Body of pancreas (tissue), 4 donors: ENCODE results near the gene AHI1.
A peak's percentile ranks its signal among the peaks of the same experiment; 100 is the strongest.

Experiments
- CTCF ChIP-seq, 7 experiments: fragments of 450-650 bp in 4 of 7; fragments of 200-600 bp in 3 of 7; sonication (generic) in 3 of 7; IDR thresholded peaks; one replicate each; pipeline ENCODE4 v1.5.1; 2016 to 2019; ENCODE audit warnings: antibody characterized with exemption in 7 of 7
- POLR2A ChIP-seq, 3 donors: fragments of 450-650 bp; IDR thresholded peaks; one replicate each; pipeline ENCODE4 v1.6.1; 2016; ENCODE audit warnings: antibody characterized with exemption in 3 of 3, mild to moderate bottlenecking in 2 of 3

GRCh38 chr6:135497412-135498184 lies at the start of gene AHI1:
- TF ChIP-seq CTCF (IDR thresholded peaks at IDR 0.05) (peak in 4 of 7 experiments; percentile 39 to 49 (median 44)), POLR2A (IDR thresholded peaks at IDR 0.05) (peak; percentile 94 to 97 (median 96))
